ENCODE measurements around the gene ABTB2.
A peak's percentile ranks its signal among the peaks of the same experiment; 100 is the strongest.

ABTB2 gene

GRCh38 chr11:34364102-34364501 is 6.3 kb upstream of the ABTB2 start:
- Histone ChIP-seq H3K27me3 (no peaks in the 10 kb centered on the region), H3K4me1 (peaks cover 10% of the 10 kb centered on the region), H3K27ac (no peak overlapping the region), H3K9me3 (no peaks in the 10 kb centered on the region), H3K36me3 (no peaks in the 10 kb centered on the region), H4K20me1 (no peaks in the 10 kb centered on the region), H3K4me2 (peak overlapping the region; percentile 40), H3K4me3 (no peak overlapping the region), H3K9ac (no peak overlapping the region)
- TF ChIP-seq Cebpa-rat (IDR thresholded peaks at IDR 0.05) = no peak

GRCh38 chr11:34363363-34364084 is 5.7 kb upstream of the ABTB2 start:
- TF ChIP-seq Cebpa-rat (IDR thresholded peaks at IDR 0.05) = no peak
- Histone ChIP-seq H3K4me3 (no peak overlapping the region), H4K20me1 (no peaks in the 10 kb centered on the region), H3K36me3 (no peaks in the 10 kb centered on the region), H3K4me1 (peaks cover 10% of the 10 kb centered on the region), H3K9me3 (no peaks in the 10 kb centered on the region), H3K27ac (no peak overlapping the region), H3K4me2 (peak overlapping the region; percentile 40), H3K27me3 (no peaks in the 10 kb centered on the region), H3K9ac (no peak overlapping the region)

GRCh38 chr11:34360046-34360445 is 2.2 kb upstream of the ABTB2 start:
- H3K9me3 ChIP-seq = no peaks in the 10 kb centered on the region
- no peak overlapping the region for H3K4me2 ChIP-seq
- H3K9ac ChIP-seq = no peak overlapping the region
- peaks cover 27% of the 10 kb centered on the region for H3K27me3 ChIP-seq
- H3K27ac ChIP-seq = no peak overlapping the region
- no peak overlapping the region for H3K4me3 ChIP-seq
- peaks cover 23% of the 10 kb centered on the region for H4K20me1 ChIP-seq
- no peak for TF ChIP-seq Cebpa-rat (IDR thresholded peaks at IDR 0.05)
- peaks cover 28% of the 10 kb centered on the region for H3K4me1 ChIP-seq
- no peaks in the 10 kb centered on the region for H3K36me3 ChIP-seq

GRCh38 chr11:34359548-34359891 is 1.7 kb upstream of the ABTB2 start:
- H3K27ac ChIP-seq = no peak overlapping the region
- H3K9me3 ChIP-seq = no peaks in the 10 kb centered on the region
- no peak for TF ChIP-seq Cebpa-rat (IDR thresholded peaks at IDR 0.05)
- peaks cover 32% of the 10 kb centered on the region for H3K27me3 ChIP-seq
- no peak overlapping the region for H3K9ac ChIP-seq
- peaks cover 23% of the 10 kb centered on the region for H4K20me1 ChIP-seq
- H3K4me3 ChIP-seq = no peak overlapping the region
- no peaks in the 10 kb centered on the region for H3K36me3 ChIP-seq
- H3K4me2 ChIP-seq = peak overlapping the region; percentile 99
- H3K4me1 ChIP-seq = peaks cover 28% of the 10 kb centered on the region

GRCh38 chr11:34358728-34359547 is 1.1 kb upstream of the ABTB2 start:
- Histone ChIP-seq H3K4me3 (peak overlapping the region; percentile 71), H3K4me1 (peaks cover 23% of the 10 kb centered on the region), H4K20me1 (peaks cover 23% of the 10 kb centered on the region), H3K36me3 (no peaks in the 10 kb centered on the region), H3K27me3 (peaks cover 36% of the 10 kb centered on the region), H3K4me2 (peak overlapping the region; percentile 99), H3K9ac (peak overlapping the region; percentile 68; the same call in 1 of the 2 replicates), H3K27ac (no peak overlapping the region), H3K9me3 (no peaks in the 10 kb centered on the region)
- TF ChIP-seq Cebpa-rat (IDR thresholded peaks at IDR 0.05) = no peak

- peak overlapping the region; percentile 99 for H3K4me2 ChIP-seq
- peaks cover 37% of the 10 kb centered on the region for H3K27me3 ChIP-seq
- TF ChIP-seq Cebpa-rat (IDR thresholded peaks at IDR 0.05) = no peak
- peak overlapping the region; percentile 71 for H3K4me3 ChIP-seq
- no peaks in the 10 kb centered on the region for H3K9me3 ChIP-seq
- H3K4me1 ChIP-seq = peaks cover 18% of the 10 kb centered on the region
- peak overlapping the region; percentile 35; the same call in 1 of the 2 replicates for H3K27ac ChIP-seq
- peak overlapping the region; percentile 68; the same call in 1 of the 2 replicates for H3K9ac ChIP-seq
- H4K20me1 ChIP-seq = peaks cover 23% of the 10 kb centered on the region
- no peaks in the 10 kb centered on the region for H3K36me3 ChIP-seq
These were observed 483 bp upstream of the ABTB2 start for GRCh38 chr11:34358258-34358727.

- peak overlapping the region; percentile 69; the same call in 1 of the 2 replicates for H3K9ac ChIP-seq
- no peaks in the 10 kb centered on the region for H3K9me3 ChIP-seq
- H3K4me1 ChIP-seq = peaks cover 18% of the 10 kb centered on the region
- TF ChIP-seq Cebpa-rat (IDR thresholded peaks at IDR 0.05) = no peak
- H3K4me3 ChIP-seq = peak overlapping the region; percentile 73
- H3K36me3 ChIP-seq = no peaks in the 10 kb centered on the region
- no peak overlapping the region for H3K27ac ChIP-seq
- peaks cover 23% of the 10 kb centered on the region for H4K20me1 ChIP-seq
- peak overlapping the region; percentile 100 for H3K4me2 ChIP-seq
- peaks cover 37% of the 10 kb centered on the region for H3K27me3 ChIP-seq
These were observed 703 bp downstream of the ABTB2 start for GRCh38 chr11:34356913-34357700.

GRCh38 chr11:34356576-34356912 is 1.3 kb downstream of the ABTB2 start:
- no peaks in the 10 kb centered on the region for H3K36me3 ChIP-seq
- H4K20me1 ChIP-seq = peaks cover 23% of the 10 kb centered on the region
- no peak for TF ChIP-seq Cebpa-rat (IDR thresholded peaks at IDR 0.05)
- peak overlapping the region; percentile 73 for H3K4me3 ChIP-seq
- H3K9ac ChIP-seq = no peak overlapping the region
- H3K4me2 ChIP-seq = peak overlapping the region; percentile 100
- H3K4me1 ChIP-seq = peaks cover 18% of the 10 kb centered on the region
- no peak overlapping the region for H3K27ac ChIP-seq
- H3K9me3 ChIP-seq = no peaks in the 10 kb centered on the region
- H3K27me3 ChIP-seq = peaks cover 37% of the 10 kb centered on the region

- H3K27ac ChIP-seq = no peak overlapping the region
- H3K36me3 ChIP-seq = no peaks in the 10 kb centered on the region
- peaks cover 37% of the 10 kb centered on the region for H3K27me3 ChIP-seq
- H3K4me3 ChIP-seq = no peak overlapping the region
- peaks cover 23% of the 10 kb centered on the region for H4K20me1 ChIP-seq
- TF ChIP-seq Cebpa-rat (IDR thresholded peaks at IDR 0.05) = no peak
- H3K9ac ChIP-seq = no peak overlapping the region
- peaks cover 18% of the 10 kb centered on the region for H3K4me1 ChIP-seq
- no peaks in the 10 kb centered on the region for H3K9me3 ChIP-seq
- peak overlapping the region; percentile 100 for H3K4me2 ChIP-seq
These were observed 1.7 kb downstream of the ABTB2 start for GRCh38 chr11:34356130-34356529.

All from BLaER1 (cell line).